ENCODE data around the gene CCDC188. TPM values are rescaled to one million over a fixed set of nuclear protein-coding genes. Genes with fewer than 3 reads are reported as not detected.

CCDC188 gene
- total RNA-seq, 2 donors from 2014 or later: not detected

- Mint-ChIP-seq H3K9me3 (no peaks in the 10 kb centered on the region), H3K27me3 (ENCODE audit: insufficient read depth) (no peaks in the 10 kb centered on the region), H3K27ac (peak overlapping the region; percentile 68), H3K4me1 (no peaks in the 10 kb centered on the region), H3K36me3 (ENCODE audit: low read depth) (no peaks in the 10 kb centered on the region), H3K4me3 (no peak overlapping the region)
- Histone ChIP-seq H3K27me3 (ENCODE audit: control insufficient read depth, insufficient read depth, low read length, poor library complexity, severe bottlenecking) (no peaks in the 10 kb centered on the region), H3K9ac (ENCODE audit: extremely low read depth, low read length, poor library complexity, severe bottlenecking) (no peak overlapping the region), H3K4me3 (ENCODE audit: low read length) (no peak overlapping the region), H3K9me3 (ENCODE audit: control insufficient read depth, low read length) (no peaks in the 10 kb centered on the region), H3K4me1 (ENCODE audit: control insufficient read depth, insufficient read depth, low read length) (no peaks in the 10 kb centered on the region), H3K27ac (ENCODE audit: low read depth, low read length) (peak overlapping the region; percentile 38), H3K36me3 (ENCODE audit: control insufficient read depth, insufficient read depth, low read length) (no peaks in the 10 kb centered on the region)
- TF ChIP-seq, protein P1, sequence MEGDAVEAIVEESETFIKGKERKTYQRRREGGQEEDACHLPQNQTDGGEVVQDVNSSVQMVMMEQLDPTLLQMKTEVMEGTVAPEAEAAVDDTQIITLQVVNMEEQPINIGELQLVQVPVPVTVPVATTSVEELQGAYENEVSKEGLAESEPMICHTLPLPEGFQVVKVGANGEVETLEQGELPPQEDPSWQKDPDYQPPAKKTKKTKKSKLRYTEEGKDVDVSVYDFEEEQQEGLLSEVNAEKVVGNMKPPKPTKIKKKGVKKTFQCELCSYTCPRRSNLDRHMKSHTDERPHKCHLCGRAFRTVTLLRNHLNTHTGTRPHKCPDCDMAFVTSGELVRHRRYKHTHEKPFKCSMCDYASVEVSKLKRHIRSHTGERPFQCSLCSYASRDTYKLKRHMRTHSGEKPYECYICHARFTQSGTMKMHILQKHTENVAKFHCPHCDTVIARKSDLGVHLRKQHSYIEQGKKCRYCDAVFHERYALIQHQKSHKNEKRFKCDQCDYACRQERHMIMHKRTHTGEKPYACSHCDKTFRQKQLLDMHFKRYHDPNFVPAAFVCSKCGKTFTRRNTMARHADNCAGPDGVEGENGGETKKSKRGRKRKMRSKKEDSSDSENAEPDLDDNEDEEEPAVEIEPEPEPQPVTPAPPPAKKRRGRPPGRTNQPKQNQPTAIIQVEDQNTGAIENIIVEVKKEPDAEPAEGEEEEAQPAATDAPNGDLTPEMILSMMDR (conservative IDR thresholded peaks at IDR 0.05): no peak
- WGBS, 2 experiments (ENCODE audit: insufficient coverage in 1 of 2, insufficient read length in 1 of 2): 87 to 90% methylated on average over 13 to 22 of the region's 22 CpGs
- no peak for DNase-seq
Observed at GRCh38 chr22:20146777-20147176, 4.1 kb downstream of the CCDC188 start.

GRCh38 chr22:20145832-20146223, 5.0 kb downstream of the CCDC188 start:
- H3K4me3 Mint-ChIP-seq: no peak overlapping the region
- DNase-seq: no peak
- Histone ChIP-seq H3K9ac (ENCODE audit: extremely low read depth, low read length, poor library complexity, severe bottlenecking) (no peak overlapping the region), H3K9me3 (ENCODE audit: control insufficient read depth, low read length) (no peaks in the 10 kb centered on the region), H3K4me3 (ENCODE audit: low read length) (no peak overlapping the region), H3K36me3 (ENCODE audit: control insufficient read depth, insufficient read depth, low read length) (no peaks in the 10 kb centered on the region), H3K27me3 (ENCODE audit: control insufficient read depth, insufficient read depth, low read length, poor library complexity, severe bottlenecking) (no peaks in the 10 kb centered on the region), H3K27ac (ENCODE audit: low read depth, low read length) (peak overlapping the region; percentile 32), H3K4me1 (ENCODE audit: control insufficient read depth, insufficient read depth, low read length) (no peaks in the 10 kb centered on the region)
- no peak overlapping the region for H3K27ac Mint-ChIP-seq
- H3K4me1 Mint-ChIP-seq: no peaks in the 10 kb centered on the region
- H3K27me3 Mint-ChIP-seq (ENCODE audit: insufficient read depth): no peaks in the 10 kb centered on the region
- no peaks in the 10 kb centered on the region for H3K9me3 Mint-ChIP-seq
- TF ChIP-seq, protein P1 (conservative IDR thresholded peaks at IDR 0.05): no peak
- H3K36me3 Mint-ChIP-seq (ENCODE audit: low read depth): no peaks in the 10 kb centered on the region
- 95 to 97% methylated on average over 10 to 21 of the region's 21 CpGs for WGBS, 2 experiments (ENCODE audit: insufficient coverage in 1 of 2, insufficient read length in 1 of 2)

- Histone ChIP-seq H3K4me1 (ENCODE audit: control insufficient read depth, insufficient read depth, low read length) (no peaks in the 10 kb centered on the region), H3K4me3 (ENCODE audit: low read length) (no peak overlapping the region), H3K27me3 (ENCODE audit: control insufficient read depth, insufficient read depth, low read length, poor library complexity, severe bottlenecking) (no peaks in the 10 kb centered on the region), H3K9ac (ENCODE audit: extremely low read depth, low read length, poor library complexity, severe bottlenecking) (no peak overlapping the region), H3K9me3 (ENCODE audit: control insufficient read depth, low read length) (no peaks in the 10 kb centered on the region), H3K36me3 (ENCODE audit: control insufficient read depth, insufficient read depth, low read length) (no peaks in the 10 kb centered on the region), H3K27ac (ENCODE audit: low read depth, low read length) (peak overlapping the region; percentile 32)
- H3K27me3 Mint-ChIP-seq (ENCODE audit: insufficient read depth): no peaks in the 10 kb centered on the region
- no peaks in the 10 kb centered on the region for H3K4me1 Mint-ChIP-seq
- TF ChIP-seq, protein P1 (conservative IDR thresholded peaks at IDR 0.05): no peak
- DNase-seq: no peak
- H3K9me3 Mint-ChIP-seq: no peaks in the 10 kb centered on the region
- 95% methylated on average over 13 to 22 of the region's 22 CpGs for WGBS, 2 experiments (ENCODE audit: insufficient coverage in 1 of 2, insufficient read length in 1 of 2)
- no peak overlapping the region for H3K4me3 Mint-ChIP-seq
- no peak overlapping the region for H3K27ac Mint-ChIP-seq
- no peaks in the 10 kb centered on the region for H3K36me3 Mint-ChIP-seq (ENCODE audit: low read depth)
Observed at GRCh38 chr22:20145206-20145831, 5.5 kb downstream of the CCDC188 start.
